Activated CD8-positive, alpha-beta memory T cell treated with anti-CD3 and anti-CD28 coated beads for 4 hours (primary cell): ENCODE measurements around the gene TOP2A.

Experiments
- DNase-seq, 2 donors: peaks; one replicate each; pipeline ENCODE4 v3.0.0-alpha.2; 2020; ENCODE audit warnings: low read depth in 2 of 2

TOP2A gene

GRCh38 chr17:40347319-40348135 is 70.2 kb downstream of the TOP2A start:
- DNase-seq = no peak

DNA sequence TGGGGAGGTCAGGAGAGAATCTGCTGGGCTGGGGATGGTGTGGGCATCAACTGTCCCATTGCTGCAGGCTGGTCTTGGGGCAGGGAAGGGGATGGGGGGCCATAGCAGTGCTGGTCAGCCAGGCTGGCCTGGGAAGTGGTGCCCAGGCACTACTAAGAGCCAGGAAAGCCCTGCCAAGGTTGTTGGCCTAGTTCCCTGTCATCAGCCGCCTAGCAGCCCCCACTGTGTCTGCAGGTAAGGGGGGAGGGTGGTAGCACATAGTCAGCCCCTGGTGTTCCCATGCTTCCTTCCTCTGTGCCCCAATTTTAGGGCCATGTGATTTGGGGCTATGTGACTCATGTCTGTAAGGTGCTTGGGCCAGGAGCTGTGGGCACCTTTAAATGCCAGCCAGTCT is 70.9 kb downstream of the TOP2A start:
- no peak for DNase-seq

DNA sequence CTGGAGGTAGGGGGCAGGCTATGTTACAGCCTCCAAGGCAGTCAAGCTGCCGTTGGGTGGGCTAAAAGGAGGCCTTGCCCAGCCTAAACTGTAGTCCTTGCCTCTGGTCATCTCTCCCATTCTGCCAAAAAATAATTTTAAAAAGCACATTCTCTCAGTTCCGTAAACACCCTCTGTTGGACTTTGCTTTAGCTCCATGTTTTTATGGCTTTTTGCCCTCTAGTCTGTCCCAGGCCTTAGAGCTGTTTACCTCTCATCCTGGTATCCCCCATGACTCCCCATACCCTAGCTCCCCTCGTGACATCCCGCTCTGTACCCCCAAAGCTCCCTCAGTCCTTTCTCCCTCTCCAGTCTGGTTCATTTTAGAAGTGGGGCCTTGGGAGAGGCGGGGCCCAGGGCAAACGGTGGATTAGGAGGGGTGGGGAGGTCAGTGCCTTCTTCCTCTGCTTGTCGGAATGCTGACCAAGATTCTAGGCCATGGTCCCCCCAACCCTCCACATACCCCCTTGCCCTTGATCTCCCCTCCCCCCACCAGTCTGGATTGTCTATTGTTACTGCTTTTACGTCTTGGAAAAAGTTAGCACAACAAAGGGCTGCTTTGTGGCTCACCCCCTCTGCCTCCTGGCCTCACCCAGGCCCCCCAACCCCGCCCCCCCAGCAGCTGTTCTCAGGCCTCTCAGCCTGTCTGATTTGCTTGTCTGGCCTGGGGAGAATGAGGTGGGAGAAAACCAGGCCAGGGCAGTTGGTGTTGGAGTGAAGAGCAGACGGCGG is 71.5 kb downstream of the TOP2A start:
- no peak for DNase-seq

DNA sequence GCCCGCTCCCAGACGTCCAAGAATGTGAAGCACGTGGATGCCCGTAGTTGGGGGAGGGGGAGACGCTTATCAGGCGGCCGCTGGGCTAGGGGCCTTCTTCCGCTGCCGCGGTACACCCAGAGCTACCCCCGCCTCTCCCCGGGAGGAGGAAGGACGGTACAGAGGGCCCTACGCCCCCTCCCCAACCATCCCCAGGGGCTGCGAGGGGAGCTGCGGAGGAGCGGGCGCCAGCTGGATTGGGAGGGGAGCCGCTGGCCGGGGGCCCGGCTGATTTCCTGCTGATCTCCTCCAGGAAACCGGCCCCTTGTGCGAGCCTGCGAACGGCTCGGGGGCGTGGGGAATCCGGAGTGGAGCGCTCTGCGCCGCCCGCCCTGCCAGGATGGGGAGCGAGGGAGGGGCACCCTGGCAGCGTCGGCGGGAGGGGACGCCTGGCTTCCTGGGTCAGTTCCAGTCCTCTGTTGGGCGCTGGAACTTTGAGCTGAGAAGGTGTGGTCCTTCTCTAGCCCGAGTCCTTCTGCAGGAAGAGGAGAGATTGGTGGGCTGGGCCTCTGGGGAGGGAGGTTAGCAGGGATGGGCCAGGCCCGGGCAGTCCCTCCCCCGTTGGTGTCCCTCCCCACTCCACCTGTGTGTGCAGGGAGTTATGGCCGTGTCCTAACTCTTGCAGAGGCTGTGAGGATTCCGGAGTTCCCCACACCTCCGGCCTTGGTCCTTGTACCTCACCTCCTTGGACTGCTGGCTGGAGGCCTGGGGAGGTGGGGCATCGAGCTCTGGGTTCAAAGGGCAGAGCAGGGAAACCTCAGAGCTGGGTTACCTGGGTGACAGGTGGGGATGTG is 72.3 kb downstream of the TOP2A start:
- DNase-seq = no peak

- DNase-seq = no peak
Observed at GRCh38 chr17:40344421-40345160, 73.1 kb downstream of the TOP2A start.

DNA sequence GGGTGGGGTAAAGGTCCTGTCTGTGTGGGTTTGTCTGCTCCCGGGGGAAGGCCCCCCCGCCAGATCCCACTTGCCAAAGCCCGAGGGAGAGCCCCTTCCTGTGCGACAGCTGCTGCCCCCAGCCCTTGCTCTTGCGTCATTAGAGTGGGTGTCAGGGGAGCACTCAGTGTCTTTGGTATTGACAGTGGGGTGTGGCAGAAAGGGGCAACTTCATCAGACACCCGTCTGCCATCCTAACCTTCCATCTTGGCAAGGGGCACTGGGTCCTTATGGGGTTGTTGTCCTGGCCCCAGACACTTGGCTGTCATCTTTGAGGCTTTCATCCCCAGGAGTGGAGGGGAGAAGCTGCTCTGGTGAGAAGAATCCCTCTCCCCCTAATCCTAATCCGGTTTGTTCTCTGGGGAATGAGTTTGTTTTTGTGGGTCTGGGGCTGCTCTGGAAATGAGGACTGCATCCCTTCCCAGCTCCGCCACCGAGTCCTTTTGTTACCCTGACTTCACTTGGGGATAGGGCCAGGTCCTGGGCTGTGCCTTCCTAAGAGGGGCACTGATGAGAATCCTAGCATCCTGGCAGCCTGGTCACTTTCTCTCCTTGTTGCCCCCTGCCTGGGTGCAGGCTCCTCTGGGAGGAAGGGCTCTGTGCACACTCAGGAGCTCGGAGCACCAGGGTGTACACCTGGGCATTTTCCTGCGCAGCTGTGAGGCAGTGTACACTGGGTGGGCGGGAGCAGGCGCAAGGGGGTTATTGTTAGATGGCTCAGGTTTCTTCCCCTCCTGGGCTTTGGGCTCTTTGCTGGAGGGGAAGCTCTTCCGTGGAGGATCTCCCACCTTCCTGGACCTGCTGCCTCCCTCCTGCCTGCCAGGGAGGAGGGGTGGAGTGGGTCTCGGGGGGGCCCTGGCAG is 74.2 kb downstream of the TOP2A start:
- DNase-seq = no peak

- DNase-seq = no peak
Observed at GRCh38 chr17:40342504-40343218, 75.0 kb downstream of the TOP2A start.

GRCh38 chr17:40341808-40342503 is 75.7 kb downstream of the TOP2A start:
- no peak for DNase-seq

DNA sequence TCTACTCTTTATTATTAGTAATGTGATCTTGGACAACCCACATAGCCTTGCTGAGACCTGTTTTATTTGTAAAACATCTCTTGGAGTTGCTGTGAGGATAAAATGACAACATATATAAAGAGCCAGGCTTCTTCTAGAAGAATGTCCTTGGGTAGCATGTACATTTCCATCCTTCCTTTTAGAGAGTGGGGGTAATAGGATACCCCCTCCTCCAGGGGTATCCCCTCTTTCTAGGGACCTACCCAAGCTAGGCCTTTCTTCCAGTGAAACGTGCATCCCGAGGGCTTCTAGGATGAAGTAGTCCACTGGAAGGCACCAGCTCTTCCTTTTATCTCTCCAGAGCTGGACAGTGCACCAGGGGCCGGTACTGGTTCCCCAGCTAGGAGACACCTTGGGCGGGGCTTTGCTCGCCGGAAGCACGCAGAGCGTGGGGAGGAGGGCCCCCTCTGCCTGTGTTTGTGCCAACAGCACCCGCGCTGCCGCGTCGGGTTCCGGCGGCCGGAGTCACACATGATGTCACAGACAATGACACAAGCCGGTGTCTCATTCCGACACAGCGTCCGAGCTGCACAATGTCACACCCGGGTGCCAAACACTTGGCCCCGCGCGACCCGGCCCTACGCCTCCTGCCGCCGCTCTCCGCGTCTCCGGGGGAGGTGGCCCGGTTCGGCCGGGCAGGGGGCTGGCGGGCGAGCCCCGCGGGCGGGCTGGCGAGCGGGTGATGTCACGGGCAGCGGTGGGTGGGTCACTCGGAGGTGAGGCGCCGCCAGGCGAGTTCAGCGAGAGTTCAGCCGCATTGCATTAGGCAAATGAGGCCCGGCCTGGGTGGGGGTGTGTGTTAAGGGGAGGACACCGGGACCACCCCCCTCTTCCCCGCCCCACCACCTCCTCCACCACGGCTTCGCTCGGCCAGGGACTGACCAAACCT is 76.6 kb downstream of the TOP2A start:
- DNase-seq = peak; percentile 64 to 74

- DNase-seq = no peak
Observed at GRCh38 chr17:40340327-40340726, 77.4 kb downstream of the TOP2A start.

DNA sequence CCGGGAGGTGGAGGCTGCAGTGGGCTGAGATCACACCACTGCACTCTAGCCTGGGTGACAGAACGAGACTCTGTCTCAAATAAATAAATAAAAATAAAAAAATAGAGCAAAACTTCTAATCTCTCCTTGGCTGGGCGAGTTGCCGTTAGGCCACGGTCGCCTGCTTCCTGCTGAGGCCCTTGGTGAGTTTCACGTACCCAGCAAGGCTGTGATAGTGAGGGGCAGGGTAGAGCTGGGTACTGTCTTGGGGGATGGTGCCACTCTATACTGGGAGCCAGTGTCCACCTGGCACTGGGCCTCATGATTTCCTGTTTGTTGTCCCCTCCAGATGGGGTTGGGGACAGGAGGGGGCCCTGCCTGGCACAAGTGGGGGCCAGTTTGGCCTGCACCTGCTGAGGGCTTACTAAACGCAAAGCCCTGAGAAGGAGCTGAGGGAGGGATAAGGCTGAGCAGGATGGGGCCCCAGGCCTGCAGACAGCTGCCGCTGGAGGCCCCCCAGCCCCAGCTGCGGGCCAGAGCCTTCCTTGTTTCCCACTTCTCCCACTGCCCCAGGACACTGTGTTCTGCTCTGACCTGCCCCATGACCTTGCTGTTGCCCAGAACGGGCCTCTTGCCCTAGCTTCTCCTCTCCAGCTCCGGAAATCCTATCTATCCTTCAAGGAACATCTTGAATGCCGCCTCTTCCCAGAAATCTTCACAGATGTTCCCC is 78.6 kb downstream of the TOP2A start:
- no peak for DNase-seq
